ENCODE results near the gene TTC39A. TPM values are rescaled to one million over a fixed set of nuclear protein-coding genes. Genes with fewer than 3 reads are reported as not detected.

The TTC39A gene
- total and polyA plus RNA-seq, 11 donors: 8.4 to 29.2 (median 23.2) TPM

- no peaks in the 10 kb centered on the region for H3K27me3 ChIP-seq
- no peak overlapping the region for H3K27ac ChIP-seq
- TF ChIP-seq POLR2A (IDR thresholded peaks at IDR 0.05) (no peak), CTCF (IDR thresholded peaks at IDR 0.05) (no peak)
- no peak overlapping the region for H3K4me3 ChIP-seq
- no peaks in the 10 kb centered on the region for H3K4me1 ChIP-seq
- intact Hi-C loops (cut with DNase I): loop anchor here in 1 of 10 donors (10.0 kb wide), 1 partner anchor 180 kb away; no protein-coding TSS in a partner anchor
- 72 to 86% (median 83%) methylated on average over 3 of the region's 3 CpGs for WGBS, 4 donors
- H3K9me3 ChIP-seq: no peaks in the 10 kb centered on the region
- H3K36me3 ChIP-seq: peaks cover 0 to 71% (median 56%) of the 10 kb centered on the region in 9 donors
- DNase-seq (no peak), ATAC-seq (no peak)
Observed at GRCh38 chr1:51354416-51354815, 24.1 kb upstream of the TTC39A start.

- DNase-seq: no peak
- Histone ChIP-seq H3K27me3 (no peaks in the 10 kb centered on the region), H3K4me1 (no peaks in the 10 kb centered on the region), H3K9me3 (no peaks in the 10 kb centered on the region), H3K27ac (no peak overlapping the region), H3K4me3 (no peak overlapping the region), H3K36me3 (peaks cover 0 to 48% (median 38%) of the 10 kb centered on the region in 9 donors)
- TF ChIP-seq CTCF (IDR thresholded peaks at IDR 0.05) (no peak), POLR2A (IDR thresholded peaks at IDR 0.05) (no peak)
- 92 to 100% (median 97%) methylated on average over 1 of the region's 1 CpG for WGBS, 4 donors
- intact Hi-C loops (cut with DNase I): loop anchor here in 1 of 10 donors (10.0 kb wide), 1 partner anchor 183 kb away; no protein-coding TSS in a partner anchor
- ATAC-seq: no peak
Observed at GRCh38 chr1:51351907-51352306, 21.5 kb upstream of the TTC39A start.

GRCh38 chr1:51349862-51350261 is 19.5 kb upstream of the TTC39A start:
- Histone ChIP-seq H3K4me3 (no peak overlapping the region), H3K9me3 (no peaks in the 10 kb centered on the region), H3K27me3 (peaks cover 0 to 18% (median 7%) of the 10 kb centered on the region in 9 donors), H3K27ac (no peak overlapping the region), H3K4me1 (peaks cover 0 to 7% (median 0%) of the 10 kb centered on the region in 12 donors), H3K36me3 (peaks cover 0 to 27% (median 18%) of the 10 kb centered on the region in 9 donors)
- 96 to 100% (median 97%) methylated on average over 3 of the region's 3 CpGs for WGBS, 4 donors
- DNase-seq (no peak), ATAC-seq (no peak)
- TF ChIP-seq POLR2A (IDR thresholded peaks at IDR 0.05) (no peak), CTCF (IDR thresholded peaks at IDR 0.05) (no peak)
- intact Hi-C loops (cut with DNase I): loop anchor here in 2 of 10 donors (10.0 kb wide), 1 partner anchor 185 kb away; no protein-coding TSS in a partner anchor

GRCh38 chr1:51348147-51348527 is 17.8 kb upstream of the TTC39A start:
- DNase-seq: no peak
- Histone ChIP-seq H3K27me3 (peaks cover 7 to 34% (median 22%) of the 10 kb centered on the region in 9 donors), H3K36me3 (peaks cover 0 to 10% (median under 1%) of the 10 kb centered on the region in 9 donors), H3K4me1 (peaks cover 0 to 11% (median 3%) of the 10 kb centered on the region in 12 donors), H3K27ac (no peak overlapping the region), H3K9me3 (no peaks in the 10 kb centered on the region), H3K4me3 (no peak overlapping the region)
- intact Hi-C loops (cut with DNase I): loop anchor here in 1 of 10 donors (10.0 kb wide), 1 partner anchor 187 kb away; no protein-coding TSS in a partner anchor
- TF ChIP-seq POLR2A (IDR thresholded peaks at IDR 0.05) (no peak), CTCF (IDR thresholded peaks at IDR 0.05) (no peak)
- ATAC-seq: no peak
